ENCODE measurements around the gene PROX1.

DNA sequence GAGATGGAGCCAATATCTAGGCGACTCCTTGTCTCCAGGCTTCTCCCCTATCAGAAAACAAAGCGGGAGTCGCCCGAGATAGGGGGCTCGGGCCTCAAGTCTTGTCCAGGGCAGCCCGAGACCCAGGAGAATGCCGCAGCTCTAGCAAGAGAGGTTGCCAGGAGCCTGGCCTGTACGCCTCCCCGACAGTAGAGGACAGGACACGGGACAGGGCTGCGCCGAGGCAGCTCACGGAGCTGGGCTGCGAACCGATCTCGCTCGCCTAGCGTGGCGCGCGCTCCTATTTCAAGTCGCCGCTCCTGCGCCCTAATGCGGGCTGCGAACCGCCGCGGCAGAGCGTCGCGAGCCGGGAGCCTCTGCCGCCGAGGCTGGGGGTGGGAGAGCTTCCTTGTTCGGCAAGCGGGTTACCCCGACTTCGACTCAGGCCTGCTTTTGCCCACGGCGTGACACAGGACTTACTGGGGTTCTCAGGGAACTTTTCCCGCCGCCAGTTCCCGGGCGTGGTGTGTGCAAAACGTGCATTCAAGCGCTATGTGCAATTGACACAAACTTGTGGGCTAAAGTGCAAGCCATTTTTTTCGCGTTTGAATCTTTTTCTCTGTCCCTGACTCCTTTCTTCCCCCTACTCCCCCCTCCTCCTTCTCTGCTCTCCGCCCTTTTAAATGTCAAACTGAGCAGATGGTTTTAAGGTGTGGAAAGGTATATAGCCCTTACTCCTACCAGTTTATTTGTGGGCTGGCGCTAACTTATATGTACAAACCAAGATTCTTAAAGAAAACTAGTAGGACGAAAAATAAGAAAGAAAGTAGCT is 2.4 kb upstream of the PROX1 start:
- TF ChIP-seq CTCF (optimal IDR thresholded peaks at IDR 0.05 in 1 of 3, IDR thresholded peaks at IDR 0.05 in 1 of 3, conservative IDR thresholded peaks at IDR 0.05 in 1 of 3; ENCODE audit: extremely low read depth in 1 of 3, insufficient read depth in 2 of 3, low read length in 3 of 3) (no peak), EZH2 (IDR thresholded peaks at IDR 0.05; ENCODE audit: low read length) (peak; percentile 92)

Measured in keratinocyte (primary cell).